PFSK-1 (cell line): ENCODE results near the gene ARG2.

Experiments used
- FOXP2 ChIP-seq: optimal IDR thresholded peaks from 2 replicates; pipeline ENCODE3; 2011; ENCODE audit warnings: borderline replicate concordance, control low read depth, inconsistent platforms; ENCODE audit not compliant: insufficient read depth; ENCODE audit errors: extremely low read length, extremely low read depth
- POLR2AphosphoS5 ChIP-seq: IDR thresholded peaks from 2 replicates; pipeline ENCODE4 v1.6.1; 2012; ENCODE audit warnings: low read depth, mild to moderate bottlenecking, control low read depth, low read length, moderate library complexity
- REST ChIP-seq, 2 experiments: IDR thresholded peaks; 2 replicates each; pipeline versions ENCODE4 v1.6.1 to v1.8.0; 2011 to 2012; ENCODE audit warnings: low read depth in 2 of 2, low read length in 2 of 2, control low read depth in 1 of 2, inconsistent platforms in 1 of 2, mild to moderate bottlenecking in 1 of 2, moderate library complexity in 1 of 2; ENCODE audit not compliant: insufficient read depth in 1 of 2
- SIN3A ChIP-seq: IDR thresholded peaks from 2 replicates; pipeline ENCODE4 v1.6.1; 2012; ENCODE audit warnings: mild to moderate bottlenecking, low read length, moderate library complexity, borderline replicate concordance; ENCODE audit not compliant: insufficient read depth
- TAF1 ChIP-seq: IDR thresholded peaks from 2 replicates; pipeline ENCODE4 v1.6.1; 2012; ENCODE audit warnings: low read length, control low read depth, borderline replicate concordance; ENCODE audit not compliant: insufficient read depth

Gene ARG2

GRCh38 chr14:67630938-67631337 is 11.2 kb downstream of the ARG2 start:
- no peak for TF ChIP-seq TAF1
- TF ChIP-seq SIN3A = no peak
- no peak for TF ChIP-seq REST (IDR thresholded peaks at IDR 0.05; ENCODE audit: insufficient read depth in 1 of 2, low read depth in 2 of 2, low read length in 2 of 2)
- TF ChIP-seq FOXP2 = no peak
- TF ChIP-seq POLR2AphosphoS5 = no peak

- TF ChIP-seq REST (IDR thresholded peaks at IDR 0.05; ENCODE audit: insufficient read depth in 1 of 2, low read depth in 2 of 2, low read length in 2 of 2) = no peak
- TF ChIP-seq TAF1 = no peak
- no peak for TF ChIP-seq POLR2AphosphoS5
- no peak for TF ChIP-seq SIN3A
- TF ChIP-seq FOXP2 = no peak
Measured at GRCh38 chr14:67633451-67634147, 13.9 kb downstream of the ARG2 start.

DNA sequence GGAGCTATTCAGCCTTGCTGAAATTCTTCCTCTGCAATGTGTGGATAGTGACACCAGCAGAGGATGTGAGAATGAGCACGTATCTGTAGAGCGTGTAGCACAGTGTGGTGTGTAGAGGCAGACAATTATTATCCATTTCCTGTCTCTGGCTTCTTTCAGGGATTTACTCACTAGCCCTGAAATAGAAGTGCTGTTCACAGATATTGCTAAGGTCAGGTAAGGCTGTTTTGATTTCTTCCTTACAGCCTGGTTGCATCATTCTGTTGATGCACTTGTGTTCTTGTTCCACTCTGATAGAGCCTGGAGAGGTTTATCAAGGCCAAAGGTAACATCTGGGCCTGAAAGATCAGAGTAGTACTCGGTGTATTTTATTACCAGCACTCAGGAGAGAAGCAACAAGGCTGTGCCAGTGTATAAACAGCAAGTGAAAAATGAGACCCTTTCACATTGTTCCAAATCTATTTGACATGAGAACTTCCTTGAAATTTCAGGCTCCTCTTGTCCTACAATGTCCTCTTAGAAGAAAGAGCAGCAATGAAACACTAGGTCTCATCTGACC is 16.7 kb downstream of the ARG2 start:
- TF ChIP-seq REST (IDR thresholded peaks at IDR 0.05; ENCODE audit: insufficient read depth in 1 of 2, low read depth in 2 of 2, low read length in 2 of 2) (no peak), POLR2AphosphoS5 (no peak), TAF1 (no peak), FOXP2 (no peak), SIN3A (no peak)

GRCh38 chr14:67638642-67639041 is 18.9 kb downstream of the ARG2 start:
- TF ChIP-seq POLR2AphosphoS5 (no peak), SIN3A (no peak), TAF1 (no peak), FOXP2 (no peak), REST (IDR thresholded peaks at IDR 0.05; ENCODE audit: insufficient read depth in 1 of 2, low read depth in 2 of 2, low read length in 2 of 2) (no peak)
